Ovary (tissue), 3 donors: Measurements from ENCODE around the gene LOXL1.

ENCODE experiments used
- CTCF ChIP-seq, 3 donors: fragments of 450-650 bp in 2 of 3; fragments of 200-600 bp in 1 of 3; IDR thresholded peaks; one replicate each; pipeline versions ENCODE4 v1.5.1 to v1.8.0; 2016 to 2022; ENCODE audit warnings: antibody characterized with exemption in 3 of 3, mild to moderate bottlenecking in 1 of 3
- EP300 ChIP-seq: sonication (generic); formaldehyde crosslinking; IDR thresholded peaks from one replicate; pipeline ENCODE4 v1.6.1; 2017; ENCODE audit warnings: antibody characterized with exemption
- POLR2A ChIP-seq: fragments of 450-650 bp; IDR thresholded peaks from one replicate; pipeline ENCODE4 v1.6.1; 2017; ENCODE audit warnings: antibody characterized with exemption, mild to moderate bottlenecking, moderate library complexity
- donor health status: DM: no; HTN: no; CAD: no.

GRCh38 chr15:73934281-73934680, 8.0 kb downstream of the LOXL1 start:
- TF ChIP-seq CTCF (IDR thresholded peaks at IDR 0.05) (no peak), POLR2A (no peak), EP300 (no peak)
